HG03558 (cell line): ENCODE measurements around the gene EVL.

Source experiments
- ATAC-seq: cut with Tn5 transposase; IDR thresholded peaks from one replicate; pipeline ENCODE4 v1.9.1; 2021; ENCODE audit warnings: moderate number of reproducible peaks; ENCODE audit not compliant: unreplicated experiment; ENCODE audit errors: extremely low read depth

The EVL gene

DNA sequence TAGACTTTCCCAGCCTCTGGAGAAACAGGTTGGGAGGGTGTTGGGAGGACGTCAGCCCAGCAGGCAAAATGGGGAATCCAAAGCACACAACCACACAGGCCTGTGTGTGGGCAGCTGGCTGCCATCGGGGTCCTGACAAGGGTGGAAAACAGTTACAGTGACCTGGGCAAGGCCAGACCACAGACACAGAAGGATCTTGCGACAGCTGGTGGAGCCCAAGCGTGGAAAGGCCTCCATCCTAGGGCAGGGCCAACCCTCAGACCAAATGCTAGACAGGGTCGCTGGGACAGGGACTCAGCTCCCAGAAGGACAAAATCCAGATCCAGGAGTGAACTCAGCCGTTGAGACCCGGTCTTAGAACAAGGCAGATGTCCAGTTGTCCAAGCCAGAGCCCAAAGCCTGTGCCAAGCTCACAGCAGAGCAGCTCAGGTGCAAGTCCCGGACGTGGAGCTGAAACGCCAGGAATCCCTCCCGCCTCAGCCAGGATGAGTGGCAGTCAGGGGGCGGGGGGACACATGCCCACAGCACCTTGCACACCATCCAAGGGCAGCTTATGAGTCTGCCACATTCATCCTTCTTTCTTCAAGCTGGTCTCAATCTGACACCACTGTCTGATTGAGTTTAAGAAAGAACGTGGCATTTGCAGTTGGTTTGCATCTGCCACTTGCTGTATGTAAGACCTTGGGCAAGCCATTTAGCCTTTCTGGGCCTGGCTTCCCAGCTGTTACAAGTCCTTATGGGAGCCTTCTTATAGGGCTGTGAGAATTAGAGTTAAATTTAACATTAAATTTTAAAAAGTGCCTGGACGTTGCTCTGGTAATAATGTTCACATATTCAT lies 56.6 kb downstream of the EVL start:
- no peak for ATAC-seq

DNA sequence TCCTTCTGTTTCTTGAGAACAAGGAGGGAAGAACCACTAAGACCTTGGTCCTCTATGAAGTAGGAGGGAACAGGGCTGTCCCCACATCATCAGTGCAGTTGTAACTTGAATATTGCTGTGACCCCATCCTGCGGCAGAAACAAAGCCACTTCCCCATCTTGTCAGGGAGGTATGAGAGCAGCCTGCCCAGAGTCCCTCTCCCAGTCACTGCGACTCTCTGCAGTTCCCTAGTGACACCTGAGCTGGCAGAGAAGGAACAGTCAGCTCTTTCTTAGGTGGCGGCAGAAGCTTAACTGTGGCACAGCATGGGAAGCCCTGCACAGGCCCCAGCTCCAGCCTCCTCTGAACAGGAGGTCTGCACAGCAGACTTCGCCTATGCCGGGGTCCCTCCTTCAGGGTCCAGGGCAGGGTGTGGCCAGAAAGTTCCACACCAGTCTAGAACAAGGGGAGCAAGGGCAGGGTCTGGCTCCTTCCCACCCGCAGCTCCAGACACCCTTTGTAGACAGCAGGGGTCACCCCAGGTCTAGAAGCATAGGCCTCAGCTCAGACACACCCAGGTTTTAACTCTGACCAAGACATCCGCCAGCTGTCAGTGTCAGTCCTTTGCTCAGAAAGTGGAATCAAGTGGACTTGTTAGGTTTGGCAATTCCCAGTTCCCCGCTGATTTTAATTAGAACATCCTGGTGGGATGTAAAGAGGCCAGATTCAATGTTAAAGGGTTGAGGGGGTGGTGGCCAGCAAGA lies 57.4 kb downstream of the EVL start:
- no peak for ATAC-seq

DNA sequence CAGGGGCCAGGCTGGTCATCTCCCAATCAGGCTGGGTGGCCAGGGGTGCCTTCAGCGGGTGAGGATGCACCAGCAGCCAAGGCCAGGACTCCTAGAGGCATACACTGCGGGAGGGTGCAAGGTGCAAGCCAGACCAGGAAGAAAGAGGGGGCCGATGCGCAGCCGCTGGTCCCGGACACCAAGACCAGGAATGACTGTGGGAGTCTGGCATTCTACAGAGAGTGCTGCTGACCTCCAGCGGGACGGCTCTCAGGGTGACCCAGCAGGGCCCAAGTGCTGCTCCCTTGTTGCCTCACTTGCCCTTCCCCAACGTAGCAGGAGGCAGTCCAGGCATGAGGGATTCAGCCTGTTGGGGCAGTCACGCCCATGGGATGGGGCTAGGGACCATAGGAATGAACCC lies 58.4 kb downstream of the EVL start:
- no peak for ATAC-seq

DNA sequence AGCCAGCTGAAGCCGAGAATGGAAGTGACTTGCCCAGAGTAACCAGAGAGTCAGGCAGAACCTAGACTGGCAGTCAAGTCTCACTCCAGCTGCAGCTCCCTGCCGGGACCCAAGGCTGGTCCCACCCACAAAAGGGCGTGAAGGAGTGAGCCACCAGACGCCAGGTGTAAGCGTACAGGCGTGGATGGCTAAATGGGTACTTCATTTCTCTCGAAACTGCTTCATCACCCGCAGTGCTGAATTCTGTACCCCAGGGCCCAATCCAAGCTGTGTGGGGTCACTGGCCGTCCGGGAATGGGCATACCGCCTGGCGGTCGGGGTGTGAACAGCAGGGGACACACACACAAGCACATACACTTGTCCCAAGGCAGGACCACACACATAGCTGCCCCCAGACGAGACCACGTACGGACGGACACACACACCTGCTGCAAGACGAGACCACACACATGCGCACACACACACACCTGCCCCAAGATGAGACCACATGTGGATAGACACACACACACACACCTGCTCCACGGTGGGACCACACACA lies 59.4 kb downstream of the EVL start:
- no peak for ATAC-seq

DNA sequence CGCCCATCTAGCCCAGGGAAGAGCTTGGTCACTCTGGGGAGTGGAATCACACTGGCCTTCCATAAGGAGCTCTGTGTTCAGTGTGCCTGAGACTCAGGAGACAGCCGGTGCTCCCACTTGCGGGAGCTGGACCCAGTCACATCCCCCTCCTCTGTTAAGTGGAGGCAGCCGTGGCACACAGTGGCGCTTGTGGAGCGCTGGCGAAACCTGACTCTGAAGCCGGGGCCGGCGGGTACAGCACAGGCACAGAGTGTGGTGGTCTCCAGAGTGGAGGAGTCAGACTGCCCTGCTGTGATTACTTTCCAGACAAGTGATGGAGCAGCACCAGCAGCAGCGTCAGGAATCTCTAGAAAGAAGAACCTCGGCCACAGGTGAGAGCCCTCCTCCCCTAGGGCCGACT lies 61.2 kb downstream of the EVL start:
- ATAC-seq: no peak

DNA sequence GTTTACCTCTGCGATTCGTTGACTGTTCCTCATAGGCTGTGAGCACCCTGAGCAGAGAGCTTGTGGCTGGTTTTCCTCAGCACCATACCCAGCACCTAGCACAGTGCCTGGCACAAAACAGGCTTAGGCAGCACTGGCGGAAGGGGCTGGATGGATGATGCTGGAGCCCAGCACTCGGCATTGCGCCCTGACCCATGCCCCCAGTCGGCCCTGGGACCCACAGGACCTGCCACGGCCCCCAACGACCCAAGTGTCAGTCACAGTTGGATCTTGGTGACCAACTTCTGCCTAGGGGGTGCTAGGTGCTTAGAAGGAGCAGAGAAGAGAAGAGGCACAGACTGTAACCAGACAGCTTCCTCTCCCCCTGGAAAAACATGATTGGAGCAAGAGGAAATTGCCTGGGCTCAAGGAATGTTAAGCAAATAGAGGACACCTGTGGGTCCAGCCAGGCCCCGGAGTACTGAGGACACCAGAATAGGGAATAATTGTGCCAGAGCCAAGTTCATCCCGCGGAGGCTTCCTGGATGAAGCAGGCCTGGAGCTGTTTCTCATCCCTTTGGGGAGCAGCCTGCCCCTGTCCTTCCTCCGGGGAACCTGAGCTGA lies 62.7 kb downstream of the EVL start:
- ATAC-seq: no peak

DNA sequence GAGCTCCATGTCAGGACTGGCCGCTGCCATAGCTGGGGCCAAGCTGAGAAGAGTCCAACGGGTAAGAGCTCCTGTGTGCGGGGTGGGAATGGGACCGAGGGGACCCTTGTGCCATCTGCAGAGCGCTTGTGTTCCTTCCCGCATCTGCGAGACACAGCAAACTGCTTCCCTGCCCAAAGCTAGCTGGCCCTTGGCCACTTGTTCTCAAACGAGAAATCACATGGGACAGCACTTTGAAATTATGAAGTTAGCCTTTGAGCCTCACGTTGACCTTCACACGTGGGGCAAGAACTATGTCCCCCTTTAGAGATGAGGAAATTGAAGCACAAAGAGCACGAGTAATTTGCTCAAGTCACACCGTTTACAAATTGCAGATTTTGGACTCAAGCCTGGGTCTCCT lies 63.5 kb downstream of the EVL start:
- no peak for ATAC-seq

DNA sequence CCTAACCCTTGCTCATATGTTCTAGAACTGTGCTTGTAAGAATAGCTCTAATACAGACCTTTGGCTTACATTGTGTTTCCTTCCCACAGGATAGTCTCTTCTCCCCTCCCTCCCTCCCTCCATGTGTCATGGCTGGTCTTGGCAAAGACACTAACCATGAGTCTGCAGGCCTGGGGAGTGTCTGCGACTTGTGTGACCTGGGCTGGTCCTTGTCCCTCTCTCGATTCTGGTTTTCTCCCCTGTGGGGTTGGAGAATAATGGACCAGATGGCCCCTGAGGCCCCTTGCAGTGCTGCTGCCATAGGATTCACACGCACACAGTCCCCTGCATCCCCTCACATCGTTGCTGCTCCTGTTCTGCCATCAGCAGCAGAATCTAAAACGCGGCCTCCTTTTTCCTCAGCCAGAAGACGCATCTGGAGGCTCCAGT lies 64.0 kb downstream of the EVL start:
- no peak for ATAC-seq

DNA sequence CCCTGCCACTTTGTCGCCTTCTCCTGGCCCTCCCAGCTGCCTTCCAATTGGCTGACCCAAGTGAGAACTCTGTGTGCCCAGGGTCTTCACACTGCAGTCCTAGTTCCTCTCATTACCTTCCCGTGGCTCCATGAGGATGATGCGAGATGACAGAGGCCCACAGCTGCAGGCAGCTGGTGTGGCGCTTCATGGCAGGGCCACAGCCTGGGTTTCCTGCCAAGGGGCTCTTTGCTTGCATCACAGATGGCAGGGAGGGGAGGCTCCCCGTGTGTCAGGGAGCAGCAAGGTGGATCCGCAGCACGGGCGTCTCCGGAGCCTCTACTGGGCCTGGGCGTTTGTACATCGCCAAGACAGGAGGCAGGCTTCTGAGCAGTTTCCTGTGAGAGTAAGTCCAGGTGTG lies 65.3 kb downstream of the EVL start:
- no peak for ATAC-seq

DNA sequence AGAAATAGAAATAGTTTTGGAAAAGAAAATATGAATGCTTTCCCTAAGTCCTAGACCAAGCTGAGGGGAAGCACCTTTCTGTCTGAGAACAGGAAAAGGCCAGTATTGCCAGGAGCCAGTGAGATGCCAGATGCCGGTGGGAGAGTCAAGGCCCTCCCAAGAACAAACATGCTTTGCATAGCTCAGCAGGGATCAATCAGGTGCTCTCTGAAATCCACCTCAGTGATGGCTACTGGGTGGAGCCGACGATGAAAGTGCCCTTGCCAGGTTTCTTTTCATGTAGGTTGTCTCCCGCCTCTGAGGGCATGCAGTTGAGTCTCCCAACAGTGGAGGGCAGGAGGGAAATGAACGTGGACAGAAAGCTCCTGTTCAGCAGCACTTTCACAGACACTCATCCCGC lies 66.0 kb downstream of the EVL start:
- ATAC-seq: no peak

DNA sequence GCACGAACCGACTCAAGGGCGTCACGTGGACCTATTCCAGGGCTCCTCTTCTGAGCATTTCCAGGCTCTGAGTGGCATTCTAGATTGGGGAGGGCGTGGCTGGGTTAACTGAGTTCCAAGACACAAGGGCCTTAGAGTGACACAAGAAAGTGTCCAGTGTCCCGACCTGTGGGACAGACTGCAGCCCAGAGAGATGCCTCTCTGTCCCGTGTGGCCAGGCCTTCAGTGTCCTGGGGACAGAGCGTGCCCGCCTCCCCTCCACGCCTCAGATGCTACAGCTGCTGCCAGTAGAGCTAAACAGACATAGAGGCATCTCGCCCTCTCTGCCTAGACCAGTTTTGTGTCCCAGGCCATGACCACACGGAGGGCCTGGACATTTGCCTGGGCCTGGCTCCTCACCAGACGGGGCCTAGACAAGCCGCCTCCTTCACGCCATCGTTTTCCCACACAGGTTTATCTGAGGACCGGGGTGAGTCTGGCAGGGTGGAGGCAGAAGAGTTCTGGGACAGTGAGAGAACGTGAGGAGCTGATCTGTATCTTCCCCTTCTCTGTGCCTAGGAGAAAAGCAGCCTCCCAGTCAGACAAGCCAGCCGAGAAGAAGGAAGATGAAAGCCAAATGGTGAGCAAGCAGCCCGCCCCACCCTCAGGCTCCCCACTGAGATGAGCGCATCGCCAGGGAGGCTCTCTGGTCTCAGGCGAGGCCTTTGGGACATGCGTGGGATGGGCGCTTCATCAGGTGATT lies 67.1 kb downstream of the EVL start:
- ATAC-seq: no peak

DNA sequence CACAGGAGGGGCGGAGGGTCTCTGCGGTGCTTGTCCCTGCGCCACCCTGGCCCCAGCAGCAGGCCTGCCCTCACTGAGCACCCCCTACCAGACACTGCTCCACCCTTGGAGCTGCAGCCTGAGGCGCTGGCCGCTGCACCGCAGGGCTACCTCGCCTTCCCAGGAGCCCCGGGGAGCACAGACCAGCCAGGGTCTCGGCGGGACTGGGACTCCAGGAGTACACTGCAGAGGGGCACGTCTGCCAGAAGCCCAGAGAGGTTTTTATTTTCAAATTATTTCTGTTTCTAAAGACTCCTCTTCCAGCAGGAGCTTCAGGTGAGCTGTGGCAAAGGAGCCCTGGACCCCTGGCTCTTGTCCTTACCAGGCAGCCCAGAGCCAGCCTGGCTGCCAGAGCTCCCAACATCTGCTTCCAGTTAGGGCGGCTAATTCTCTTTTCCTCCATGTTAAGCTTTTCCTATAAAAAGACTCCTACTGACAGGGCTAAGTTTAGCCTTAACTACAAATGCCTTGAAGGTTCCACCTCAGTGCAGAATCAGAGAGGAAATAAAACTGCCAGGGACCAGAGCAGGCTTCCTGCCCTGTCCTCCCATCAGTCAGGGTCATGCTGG lies 67.8 kb downstream of the EVL start:
- ATAC-seq: no peak

DNA sequence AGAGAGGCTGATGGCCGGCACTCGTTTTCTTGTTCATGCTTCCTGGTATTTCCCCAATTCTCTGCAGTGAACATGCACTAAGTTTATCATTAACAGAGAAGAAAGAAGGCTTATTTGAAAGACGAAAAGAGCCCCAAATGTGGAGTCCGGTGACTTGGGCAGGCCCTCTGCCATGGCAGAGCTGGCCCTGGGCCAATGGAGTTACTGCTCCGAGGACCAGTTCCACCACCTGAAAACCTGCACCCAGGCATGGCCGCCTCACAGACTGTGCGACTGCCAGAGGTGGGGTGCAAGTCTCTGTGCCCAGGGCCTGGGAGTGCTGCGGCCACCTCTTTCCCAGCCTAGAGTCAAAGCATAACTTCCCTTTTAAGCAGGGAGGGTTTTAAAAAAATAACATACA lies 69.4 kb downstream of the EVL start:
- ATAC-seq: no peak

DNA sequence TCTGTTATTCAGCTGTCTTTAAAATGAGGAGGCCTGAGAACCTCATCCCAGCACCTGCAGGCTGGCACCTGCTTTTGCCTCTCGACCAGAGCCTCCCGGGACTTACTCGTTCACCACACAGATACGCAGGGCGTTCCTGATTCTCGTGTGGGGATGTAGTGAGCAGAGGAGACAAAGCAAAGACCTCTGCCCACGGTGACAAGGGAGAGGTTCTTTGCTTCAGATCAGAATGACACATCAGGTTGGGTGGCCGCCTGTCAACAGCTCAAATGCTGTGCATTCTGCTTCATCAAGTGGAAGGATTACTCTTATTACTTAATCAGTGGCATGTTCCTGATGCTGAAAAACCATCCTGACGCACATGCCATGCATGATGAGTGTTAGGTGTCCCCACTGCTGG lies 69.9 kb downstream of the EVL start:
- ATAC-seq: no peak

DNA sequence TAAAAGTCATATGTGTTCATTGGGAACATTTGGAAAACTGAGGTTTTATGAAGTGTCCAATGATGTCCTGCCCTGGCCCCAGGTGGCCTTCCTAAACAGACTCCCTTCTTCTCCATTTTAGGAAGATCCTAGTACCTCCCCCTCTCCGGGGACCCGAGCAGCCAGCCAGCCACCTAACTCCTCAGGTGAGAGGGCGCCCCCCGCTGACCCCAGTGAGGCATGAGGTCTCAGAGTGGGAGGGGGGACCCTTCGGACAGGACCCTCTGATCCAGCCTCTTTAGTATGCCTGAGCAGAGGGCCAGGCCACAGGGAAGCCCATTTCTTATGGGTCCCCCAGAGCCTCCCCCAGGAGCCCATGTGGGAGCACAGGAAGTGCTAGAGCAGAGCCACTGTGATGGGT lies 70.6 kb downstream of the EVL start:
- ATAC-seq: no peak

DNA sequence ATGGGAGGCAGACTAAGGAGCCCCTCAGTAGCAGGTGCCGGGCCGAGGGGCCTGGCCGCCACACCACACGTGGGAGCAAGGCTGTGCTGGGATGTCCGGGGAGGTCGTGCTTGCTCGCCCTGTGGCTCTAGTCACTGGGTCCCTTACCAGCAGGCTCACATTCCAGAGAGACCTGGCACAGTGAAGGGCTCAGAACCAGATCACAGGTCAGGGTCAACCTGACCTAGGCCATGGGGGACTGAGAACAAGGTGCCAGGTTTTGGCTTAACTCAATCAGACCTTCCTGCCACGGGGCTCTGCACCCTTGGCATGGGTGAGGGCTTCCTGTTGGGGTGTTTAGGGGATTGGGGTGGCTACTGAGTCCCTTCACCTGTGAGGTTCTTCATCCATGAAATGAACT lies 72.0 kb downstream of the EVL start:
- ATAC-seq: no peak

DNA sequence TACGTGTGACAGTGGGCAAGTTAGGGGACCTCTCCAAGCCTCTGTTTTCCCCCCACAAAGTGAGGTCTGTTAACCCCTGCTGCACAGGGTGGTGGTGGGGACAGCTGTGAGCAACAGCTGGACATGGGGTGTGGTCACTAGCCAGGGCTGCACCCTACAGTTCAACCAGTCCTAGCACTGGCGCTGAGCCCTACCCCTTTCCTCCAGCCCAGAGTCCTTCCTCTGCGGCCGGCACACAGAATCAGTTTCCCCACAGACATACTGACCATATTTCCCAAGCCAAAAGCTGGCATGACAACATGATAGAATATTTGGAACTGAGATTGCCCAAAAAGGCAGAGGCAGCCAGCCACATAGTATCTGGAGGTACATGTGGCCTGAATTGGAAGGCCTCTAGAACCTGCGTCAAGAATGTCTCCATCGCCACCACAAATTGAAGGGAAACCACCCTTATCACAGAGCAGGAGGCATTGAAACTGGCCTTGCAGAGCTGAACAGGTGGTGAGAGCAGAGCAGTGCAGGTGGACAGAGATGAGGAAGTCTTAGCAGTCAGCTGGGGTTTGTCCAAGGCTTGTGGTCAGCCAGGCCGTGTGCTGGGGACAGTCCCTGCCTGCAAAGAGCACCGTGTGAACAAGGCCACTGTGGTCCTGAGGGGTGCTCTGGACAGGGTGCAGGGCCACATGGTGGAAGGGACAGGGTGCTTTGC lies 73.0 kb downstream of the EVL start:
- ATAC-seq: no peak

DNA sequence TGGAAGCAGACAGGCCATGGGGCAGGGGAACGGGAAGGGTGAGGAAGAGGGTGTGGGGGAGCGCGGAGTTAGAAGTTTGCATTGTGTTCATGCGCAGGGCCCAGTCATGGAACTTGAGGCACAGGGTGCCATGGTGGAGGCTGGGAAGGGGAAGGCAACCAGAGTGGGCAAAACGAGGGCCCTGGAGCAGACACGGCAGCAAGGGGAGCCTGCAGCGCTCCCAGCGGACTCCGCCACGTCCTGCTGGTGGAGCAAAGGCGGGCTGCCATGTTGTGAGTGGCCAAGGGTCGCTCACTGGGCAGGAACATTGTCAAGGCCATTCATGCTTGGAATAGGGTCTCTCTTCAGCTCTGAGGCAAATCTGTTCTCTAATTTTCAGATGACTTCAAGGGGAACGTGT lies 73.7 kb downstream of the EVL start:
- ATAC-seq: no peak

DNA sequence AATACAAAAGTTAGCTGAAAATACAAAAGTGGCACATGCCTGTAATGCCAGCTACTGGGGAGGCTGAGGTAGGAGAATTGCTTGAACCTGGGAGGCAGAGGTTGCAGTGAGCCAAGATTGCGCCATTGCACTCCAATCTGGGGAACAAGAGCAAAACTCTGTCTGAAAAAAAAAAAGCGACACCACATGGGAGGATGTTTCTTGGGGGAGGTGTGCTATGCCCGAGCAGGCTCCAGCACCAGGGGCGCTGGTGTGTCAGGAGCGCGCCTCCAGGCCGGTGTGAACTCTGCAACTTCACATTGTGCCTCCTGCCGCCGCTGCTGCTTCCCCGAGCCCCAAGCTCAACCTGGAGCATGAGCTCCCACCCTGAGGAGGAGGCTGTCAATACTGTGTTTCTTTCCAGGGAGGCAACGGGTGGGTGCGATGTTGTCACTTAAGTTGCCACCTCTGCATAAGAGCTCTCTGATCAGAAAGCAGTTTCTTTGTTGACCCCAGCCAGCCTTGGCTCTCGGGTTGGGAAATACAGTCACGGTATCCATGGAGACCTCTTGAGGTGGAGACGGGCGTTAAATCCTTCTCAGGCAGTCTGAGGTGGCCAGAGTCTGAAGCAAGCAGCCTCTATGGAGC lies 75.3 kb downstream of the EVL start:
- ATAC-seq: no peak
